Loucy (cell line): ENCODE data around the gene PSMG4.
A peak's percentile ranks its signal among the peaks of the same experiment; 100 is the strongest.

Source experiments
- H2AFZ ChIP-seq: fragments of 200-600 bp; sonication (generic); 2 replicates; pipeline ENCODE4 v1.6.0; 2016; ENCODE audit warnings: antibody characterized with exemption, mild to moderate bottlenecking, low read length, moderate library complexity
- H3F3A ChIP-seq: fragments of 200-600 bp; 2 replicates; pipeline ENCODE4 v1.6.0; 2016; ENCODE audit warnings: antibody characterized with exemption, low read depth, mild to moderate bottlenecking
- H3K27me3 ChIP-seq: fragments of 200-600 bp; sonication (generic); 2 replicates; pipeline ENCODE4 v1.6.1; 2014; ENCODE audit warnings: low read length, mild to moderate bottlenecking; ENCODE audit not compliant: insufficient read depth, poor library complexity, severe bottlenecking
- H3K36me3 ChIP-seq: fragments of 200-600 bp; sonication (generic); 2 replicates; pipeline ENCODE4 v1.6.1; 2016; ENCODE audit warnings: low read length; ENCODE audit not compliant: insufficient read depth
- H3K4me1 ChIP-seq: fragments of 200-600 bp; sonication (generic); 2 replicates; pipeline ENCODE4 v1.5.1; 2014; ENCODE audit warnings: low read length, mild to moderate bottlenecking; ENCODE audit not compliant: insufficient read depth, poor library complexity, severe bottlenecking
- H3K4me2 ChIP-seq: fragments of 200-600 bp; sonication (generic); 2 replicates; pipeline ENCODE4 v1.6.0; 2014; ENCODE audit warnings: antibody characterized with exemption, low read length, low read depth, mild to moderate bottlenecking; ENCODE audit not compliant: poor library complexity, severe bottlenecking
- H3K4me3 ChIP-seq: fragments of 200-600 bp; sonication (generic); 2 replicates; pipeline ENCODE4 v1.5.1; 2014; ENCODE audit warnings: low read length, mild to moderate bottlenecking, mixed read lengths; ENCODE audit not compliant: poor library complexity, severe bottlenecking
- H3K79me2 ChIP-seq: fragments of 200-600 bp; sonication (generic); 2 replicates; pipeline ENCODE4 v1.6.1; 2014; ENCODE audit warnings: low read length; ENCODE audit not compliant: insufficient read depth
- H3K9ac ChIP-seq: fragments of 200-600 bp; sonication (generic); 2 replicates; pipeline ENCODE4 v1.6.0; 2014; ENCODE audit warnings: mild to moderate bottlenecking, low read depth, low read length, moderate library complexity; ENCODE audit not compliant: poor library complexity, severe bottlenecking
- H3K9me2 ChIP-seq: fragments of 200-600 bp; sonication (generic); replicated peaks from 2 replicates; pipeline ENCODE4 v1.6.1; 2016; ENCODE audit warnings: low read depth, low read length, mixed read lengths
- H3K9me3 ChIP-seq: fragments of 200-600 bp; sonication (generic); 2 replicates; pipeline ENCODE4 v1.6.1; 2014; ENCODE audit warnings: mild to moderate bottlenecking, antibody characterized with exemption, low read length, low read depth; ENCODE audit not compliant: insufficient read depth
- H4K20me1 ChIP-seq: fragments of 200-600 bp; sonication (generic); 2 replicates; pipeline ENCODE4 v1.6.0; 2014; ENCODE audit warnings: antibody characterized with exemption, low read length, mild to moderate bottlenecking; ENCODE audit not compliant: insufficient read depth, poor library complexity, severe bottlenecking
- EZH2phosphoT487 ChIP-seq: fragments of 200-600 bp; IDR thresholded peaks from 2 replicates; pipeline ENCODE4 v1.6.1; 2018; ENCODE audit warnings: antibody characterized with exemption, mild to moderate bottlenecking, moderate library complexity, borderline replicate concordance
- TF ChIP-seq, protein P1 (sequence below): fragments of 200-600 bp; sonication (generic); conservative IDR thresholded peaks from 2 replicates; pipeline ENCODE4 v1.5.1; 2014; ENCODE audit warnings: mild to moderate bottlenecking, antibody characterized with exemption, low read length

The PSMG4 gene

GRCh38 chr6:3261921-3262320 is 3.2 kb downstream of the PSMG4 start:
- no peaks in the 10 kb centered on the region for H3K9me2 ChIP-seq
- peaks cover 38% of the 10 kb centered on the region for H3K4me1 ChIP-seq
- no peaks in the 10 kb centered on the region for H3K27me3 ChIP-seq
- H2AFZ ChIP-seq: no peak overlapping the region
- no peaks in the 10 kb centered on the region for H3F3A ChIP-seq
- H3K4me2 ChIP-seq: peak overlapping the region; percentile 69
- H3K9me3 ChIP-seq: no peaks in the 10 kb centered on the region
- H3K9ac ChIP-seq: peak overlapping the region; percentile 75
- peak overlapping the region; percentile 84 for H3K4me3 ChIP-seq
- H4K20me1 ChIP-seq: peaks cover 40% of the 10 kb centered on the region
- peaks cover 76% of the 10 kb centered on the region for H3K79me2 ChIP-seq
- TF ChIP-seq, protein P1, sequence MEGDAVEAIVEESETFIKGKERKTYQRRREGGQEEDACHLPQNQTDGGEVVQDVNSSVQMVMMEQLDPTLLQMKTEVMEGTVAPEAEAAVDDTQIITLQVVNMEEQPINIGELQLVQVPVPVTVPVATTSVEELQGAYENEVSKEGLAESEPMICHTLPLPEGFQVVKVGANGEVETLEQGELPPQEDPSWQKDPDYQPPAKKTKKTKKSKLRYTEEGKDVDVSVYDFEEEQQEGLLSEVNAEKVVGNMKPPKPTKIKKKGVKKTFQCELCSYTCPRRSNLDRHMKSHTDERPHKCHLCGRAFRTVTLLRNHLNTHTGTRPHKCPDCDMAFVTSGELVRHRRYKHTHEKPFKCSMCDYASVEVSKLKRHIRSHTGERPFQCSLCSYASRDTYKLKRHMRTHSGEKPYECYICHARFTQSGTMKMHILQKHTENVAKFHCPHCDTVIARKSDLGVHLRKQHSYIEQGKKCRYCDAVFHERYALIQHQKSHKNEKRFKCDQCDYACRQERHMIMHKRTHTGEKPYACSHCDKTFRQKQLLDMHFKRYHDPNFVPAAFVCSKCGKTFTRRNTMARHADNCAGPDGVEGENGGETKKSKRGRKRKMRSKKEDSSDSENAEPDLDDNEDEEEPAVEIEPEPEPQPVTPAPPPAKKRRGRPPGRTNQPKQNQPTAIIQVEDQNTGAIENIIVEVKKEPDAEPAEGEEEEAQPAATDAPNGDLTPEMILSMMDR: no peak
- H3K36me3 ChIP-seq: peaks cover 14% of the 10 kb centered on the region; the same call in 1 of the 2 replicates

- Histone ChIP-seq H3K9ac (no peak overlapping the region), H3K79me2 (peaks cover 87% of the 10 kb centered on the region)
These were observed 4.3 kb downstream of the PSMG4 start for GRCh38 chr6:3263096-3263495.

DNA sequence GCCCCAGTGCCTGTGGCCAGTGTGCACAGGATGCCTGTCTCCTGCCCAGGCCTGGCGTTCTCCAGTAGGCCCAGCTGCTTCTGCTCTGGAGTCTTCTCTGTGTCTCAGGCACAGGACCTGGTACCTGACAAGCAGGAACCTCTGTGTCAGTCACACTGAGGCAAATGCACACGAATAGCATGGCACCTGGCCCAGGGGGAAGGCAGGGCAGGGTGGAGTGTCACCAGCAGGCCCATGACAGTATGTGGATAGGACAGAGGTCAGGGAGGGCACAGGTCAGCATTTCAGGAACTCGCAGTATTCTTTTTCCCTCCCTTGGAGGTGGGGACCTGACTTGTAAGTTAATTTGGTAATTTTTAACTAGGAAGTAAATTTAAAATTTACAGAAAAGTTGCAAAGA is 5.6 kb downstream of the PSMG4 start:
- Histone ChIP-seq H3K4me2 (no peak overlapping the region), H3K9ac (no peak overlapping the region), H2AFZ (no peak overlapping the region), H3K36me3 (peaks cover 22% of the 10 kb centered on the region; the same call in 1 of the 2 replicates), H4K20me1 (peaks cover 35% of the 10 kb centered on the region), H3K27me3 (no peaks in the 10 kb centered on the region), H3K79me2 (peaks cover 85% of the 10 kb centered on the region), H3K4me3 (no peak overlapping the region), H3F3A (no peaks in the 10 kb centered on the region), H3K9me3 (no peaks in the 10 kb centered on the region), H3K9me2 (no peaks in the 10 kb centered on the region), H3K4me1 (peaks cover 41% of the 10 kb centered on the region)
- TF ChIP-seq, protein P1: no peak
- no peak for TF ChIP-seq EZH2phosphoT487

More at GRCh38 chr6:3263096-3263495, 4.3 kb downstream of the PSMG4 start:
- Histone ChIP-seq H4K20me1 (peaks cover 40% of the 10 kb centered on the region), H3K9me2 (no peaks in the 10 kb centered on the region), H3K4me2 (peak overlapping the region; percentile 69), H3K27me3 (no peaks in the 10 kb centered on the region), H2AFZ (no peak overlapping the region), H3K4me3 (peak overlapping the region; percentile 27), H3K4me1 (peaks cover 41% of the 10 kb centered on the region), H3K36me3 (peaks cover 14% of the 10 kb centered on the region; the same call in 1 of the 2 replicates), H3F3A (no peaks in the 10 kb centered on the region), H3K9me3 (no peaks in the 10 kb centered on the region)
- TF ChIP-seq EZH2phosphoT487: no peak
- TF ChIP-seq, protein P1: no peak
